Spinal cord (tissue), 10 donors: Measurements from ENCODE around the gene IL25. TPM values are rescaled to one million over a fixed set of nuclear protein-coding genes. Genes with fewer than 3 reads are reported as not detected.
A peak's percentile ranks its signal among the peaks of the same experiment; 100 is the strongest.

Experiments
- DNase-seq, 6 donors: peaks; one replicate each; pipeline versions ENCODE4 v3.0.0 to v3.0.0-alpha.2; 2013 to 2015; ENCODE audit warnings: low spot score in 6 of 6, low read depth in 4 of 6
- H3K27ac ChIP-seq: one replicate; pipeline ENCODE4 v1.5.1; 2013; ENCODE audit warnings: low read depth, low read length, control low read depth
- H3K27me3 ChIP-seq: one replicate; pipeline ENCODE4 v1.6.1; 2013; ENCODE audit warnings: low read length; ENCODE audit not compliant: control insufficient read depth, insufficient read depth
- H3K36me3 ChIP-seq: one replicate; pipeline ENCODE4 v1.6.1; 2013; ENCODE audit warnings: low read length; ENCODE audit not compliant: control insufficient read depth, insufficient read depth
- H3K4me1 ChIP-seq: one replicate; pipeline ENCODE4 v1.6.1; 2013; ENCODE audit warnings: low read length; ENCODE audit not compliant: control insufficient read depth, insufficient read depth
- H3K4me3 ChIP-seq: one replicate; pipeline ENCODE4 v1.5.1; 2013; ENCODE audit warnings: low read depth, low read length, control low read depth
- H3K9me3 ChIP-seq: one replicate; pipeline ENCODE4 v1.6.1; 2013; ENCODE audit warnings: low read length; ENCODE audit not compliant: control insufficient read depth, insufficient read depth
- WGBS: methylation state at CpG from one replicate; pipeline ENCODE4 v1.1.5; 2013; ENCODE audit warnings: missing lambda C conversion rate; ENCODE audit not compliant: insufficient coverage; 5-methylcytosine and 5-hydroxymethylcytosine counted together
- polyA plus RNA-seq, 2 donors: library from polyadenylated mRNA; unstranded; fragments of 120-200 nt; gene quantifications; one replicate each; pipeline ENCODE4 v1.2.1, GENCODE V29; 2013; ENCODE audit not compliant: insufficient read length in 2 of 2
- total RNA-seq, 2 donors: library from RNA; depleted of rRNA in 1 of 2; stranded (reverse); fragments of 120-200 nt in 1 of 2; fragments of >200 nt in 1 of 2; gene quantifications; one replicate each; pipeline versions ENCODE4 v1.2.3 to v1.2.4, GENCODE V29; 2013 to 2014
- donor health status: healthy.

Gene IL25
- total and polyA plus RNA-seq, 4 donors, result not detected

DNA sequence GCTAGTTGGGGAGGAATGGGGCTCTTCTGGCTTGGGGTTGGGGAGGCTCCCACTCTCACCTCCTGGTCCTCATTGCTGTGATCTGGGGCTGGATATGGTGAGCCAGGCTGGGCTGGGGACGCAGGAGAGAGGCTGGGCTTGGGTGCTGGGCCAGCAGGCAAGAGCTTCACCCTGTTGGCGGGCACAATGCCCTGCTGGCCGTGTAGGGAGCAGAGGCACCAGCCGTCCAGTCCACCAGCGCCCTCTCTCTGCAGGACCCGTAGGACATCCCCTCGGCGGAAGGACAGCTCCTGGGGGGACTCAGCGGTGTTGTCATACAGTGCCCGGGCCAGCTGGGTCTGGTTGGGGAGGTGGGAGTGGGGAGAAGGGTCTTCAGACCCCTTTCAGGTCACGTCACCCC lies 12.1 kb upstream of the IL25 start:
- H3K27ac ChIP-seq, result peak overlapping the region; percentile 79
- H3K9me3 ChIP-seq, result no peaks in the 10 kb centered on the region
- WGBS, result 69% methylated on average over 10 of the region's 11 CpGs
- peaks cover 31% of the 10 kb centered on the region for H3K36me3 ChIP-seq
- peaks cover 4% of the 10 kb centered on the region for H3K27me3 ChIP-seq
- no peak for DNase-seq
- H3K4me1 ChIP-seq, result peaks cover 57% of the 10 kb centered on the region
- H3K4me3 ChIP-seq, result no peak overlapping the region

DNA sequence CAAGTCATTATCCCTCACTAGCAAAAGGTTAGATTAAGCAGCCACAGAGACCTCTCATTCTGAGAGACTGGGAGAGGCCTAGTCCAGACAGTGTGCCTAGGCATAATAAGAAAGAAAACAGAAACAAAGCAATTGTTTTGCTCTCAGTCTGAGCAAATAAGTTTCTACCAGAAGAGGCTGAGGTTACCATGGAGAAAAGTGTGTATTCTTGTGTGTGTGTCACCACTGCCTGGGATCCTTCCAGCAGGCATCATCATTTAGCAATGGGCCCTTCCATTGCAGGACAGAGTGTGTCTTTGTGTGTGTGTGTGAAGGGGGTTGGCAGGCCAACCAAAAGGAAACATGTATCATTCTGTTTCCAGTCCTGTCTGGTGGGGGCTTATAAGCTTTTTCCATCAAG lies 11.3 kb upstream of the IL25 start:
- peak in 2 of 6 donors; percentile 75 to 76 for DNase-seq
- peaks cover 4% of the 10 kb centered on the region for H3K27me3 ChIP-seq
- no peaks in the 10 kb centered on the region for H3K9me3 ChIP-seq
- peak overlapping the region; percentile 79 for H3K27ac ChIP-seq
- peaks cover 63% of the 10 kb centered on the region for H3K4me1 ChIP-seq
- peaks cover 31% of the 10 kb centered on the region for H3K36me3 ChIP-seq
- no peak overlapping the region for H3K4me3 ChIP-seq

DNA sequence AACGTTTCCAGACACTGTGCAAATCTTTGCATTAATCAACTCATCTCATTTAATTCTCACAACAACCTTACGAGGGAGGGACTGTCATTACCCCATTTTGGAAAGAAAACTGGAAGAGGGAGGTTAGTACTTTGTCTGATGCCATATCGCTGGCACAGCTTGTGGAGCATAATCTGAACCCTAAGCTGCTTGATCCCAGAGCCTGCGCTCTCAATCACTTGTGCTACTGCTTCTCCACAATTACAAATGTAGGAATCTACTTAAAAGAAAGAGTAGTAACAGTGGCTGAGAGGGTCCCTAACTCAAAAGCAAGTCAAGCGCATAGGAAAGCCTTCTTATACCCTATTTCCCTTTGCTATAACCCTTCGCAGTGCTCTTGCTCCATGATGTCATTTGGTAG lies 10.8 kb upstream of the IL25 start:
- WGBS, result no CpG with 5 or more reads among the region's 6 CpGs
- H3K27ac ChIP-seq, result peak overlapping the region; percentile 79
- peaks cover 67% of the 10 kb centered on the region for H3K4me1 ChIP-seq
- peaks cover 4% of the 10 kb centered on the region for H3K27me3 ChIP-seq
- no peak for DNase-seq
- no peaks in the 10 kb centered on the region for H3K9me3 ChIP-seq
- no peak overlapping the region for H3K4me3 ChIP-seq
- H3K36me3 ChIP-seq, result peaks cover 31% of the 10 kb centered on the region

DNA sequence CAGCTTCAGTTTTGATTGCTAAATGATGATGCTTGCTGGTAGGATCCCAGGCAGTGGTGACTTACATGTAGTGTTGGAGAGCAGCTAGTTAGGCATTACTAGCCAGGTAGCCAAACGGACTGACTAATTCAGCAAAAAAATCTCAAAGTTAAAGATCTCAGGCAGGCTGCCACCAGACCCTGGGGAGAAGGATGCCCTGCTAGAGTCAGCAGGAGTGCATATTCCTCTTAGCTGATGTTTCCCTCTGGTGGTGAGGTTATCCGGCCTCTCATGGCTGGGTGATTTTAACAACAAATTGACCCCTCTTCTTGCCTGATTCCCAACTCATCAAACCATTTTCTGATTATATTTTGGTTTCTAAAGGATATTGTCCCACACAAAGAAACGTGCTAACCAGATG lies 10.4 kb upstream of the IL25 start:
- peaks cover 4% of the 10 kb centered on the region for H3K27me3 ChIP-seq
- no peak for DNase-seq
- no peak overlapping the region for H3K4me3 ChIP-seq
- H3K27ac ChIP-seq, result peak overlapping the region; percentile 79
- 50% methylated on average over 1 of the region's 3 CpGs for WGBS
- no peaks in the 10 kb centered on the region for H3K9me3 ChIP-seq
- H3K36me3 ChIP-seq, result peaks cover 29% of the 10 kb centered on the region
- peaks cover 70% of the 10 kb centered on the region for H3K4me1 ChIP-seq

DNA sequence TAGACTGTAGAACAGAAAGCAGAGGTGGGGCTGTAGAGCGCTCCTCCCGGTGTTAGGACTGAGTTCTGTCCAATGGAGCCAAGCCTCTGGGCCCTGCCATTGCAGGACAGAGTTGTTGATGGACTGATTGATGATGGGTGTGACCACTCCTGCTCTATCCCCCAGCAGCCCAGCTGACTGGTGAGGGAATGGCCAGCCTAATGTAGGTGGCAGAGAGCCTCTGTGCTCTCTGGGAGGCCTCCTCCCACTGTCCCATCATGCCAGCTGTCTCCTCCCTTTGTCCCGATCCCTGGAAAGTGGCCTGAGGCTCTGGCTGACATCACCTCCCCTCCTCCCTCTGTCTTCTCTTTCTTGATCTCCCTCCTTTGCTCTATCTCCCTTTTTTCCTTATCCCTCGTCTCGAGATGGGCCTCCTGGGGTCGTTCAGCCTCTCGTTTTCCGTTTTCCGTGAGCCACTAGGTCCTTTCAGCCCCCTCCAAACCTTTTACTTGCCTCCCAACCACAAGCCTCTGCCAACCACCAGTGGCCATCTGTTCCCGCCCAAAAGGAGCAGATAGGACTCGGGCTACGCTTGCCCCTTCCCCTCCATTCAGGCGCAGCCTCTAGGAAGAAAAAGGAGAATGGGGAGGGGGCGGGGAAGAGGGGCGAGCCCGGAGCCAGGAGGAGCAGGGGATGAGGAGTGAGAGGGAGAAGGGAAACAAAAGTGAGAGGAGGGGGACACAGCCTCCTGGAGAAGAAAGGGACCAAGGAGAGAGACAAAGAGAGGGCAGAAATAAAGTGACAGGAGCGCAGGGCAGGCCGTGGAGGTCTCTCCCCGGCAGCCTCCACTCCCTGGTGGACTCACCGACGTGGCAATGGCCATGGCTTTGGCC lies 8.2 kb upstream of the IL25 start:
- DNase-seq, result peak in 2 of 6 donors; percentile 73 to 88
- Histone ChIP-seq H3K36me3 (peaks cover 14% of the 10 kb centered on the region), H3K4me3 (peak overlapping the region; percentile 51), H3K9me3 (no peaks in the 10 kb centered on the region), H3K4me1 (peaks cover 62% of the 10 kb centered on the region), H3K27ac (peak overlapping the region; percentile 98), H3K27me3 (peaks cover 4% of the 10 kb centered on the region)
- 14% methylated on average over 17 of the region's 21 CpGs for WGBS

DNA sequence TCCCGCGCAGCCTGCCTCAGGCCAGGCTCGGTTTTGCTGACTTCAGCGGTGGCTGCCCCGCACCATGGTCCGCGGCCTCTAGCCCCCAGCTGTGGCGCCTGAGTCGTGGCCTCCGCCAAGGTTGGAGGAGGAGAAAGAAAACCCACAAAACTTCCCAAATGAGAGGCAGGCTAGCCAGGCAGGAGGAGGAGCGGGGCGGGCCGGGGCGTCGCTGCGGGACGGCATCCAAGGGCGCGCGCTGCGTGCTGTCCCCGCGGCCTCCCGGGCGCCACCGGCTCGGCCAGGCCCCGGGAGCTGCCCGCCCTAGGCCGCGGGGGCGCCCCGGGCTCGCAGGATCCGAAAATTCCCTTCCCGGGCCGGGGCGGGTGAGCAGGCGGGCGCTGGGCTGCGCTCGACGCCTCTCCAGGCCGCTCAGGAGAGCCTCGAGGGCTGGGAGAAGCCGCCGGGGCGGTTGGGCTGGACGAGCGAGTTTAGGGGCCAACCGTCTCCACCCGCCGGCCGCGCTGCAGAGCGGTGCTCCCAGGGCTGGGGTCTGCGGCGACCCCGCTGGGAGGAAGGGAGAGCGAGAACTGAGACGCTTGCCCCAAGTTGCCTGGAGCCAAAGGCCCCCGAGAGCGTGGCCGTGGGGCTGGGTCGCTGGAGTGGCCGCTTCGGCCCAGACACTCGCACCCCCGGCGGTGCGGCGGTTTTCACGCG lies 7.4 kb upstream of the IL25 start, which contains the start of gene EFS:
Gene EFS, minus strand, starts transcription at position 137 of the 696 bp plus-strand sequence. CDS start 147 bp downstream, outside the sequence.
- peak in 1 of 6 donors; percentile 64 for DNase-seq
- WGBS, result 7% methylated on average over 68 of the region's 74 CpGs

DNA sequence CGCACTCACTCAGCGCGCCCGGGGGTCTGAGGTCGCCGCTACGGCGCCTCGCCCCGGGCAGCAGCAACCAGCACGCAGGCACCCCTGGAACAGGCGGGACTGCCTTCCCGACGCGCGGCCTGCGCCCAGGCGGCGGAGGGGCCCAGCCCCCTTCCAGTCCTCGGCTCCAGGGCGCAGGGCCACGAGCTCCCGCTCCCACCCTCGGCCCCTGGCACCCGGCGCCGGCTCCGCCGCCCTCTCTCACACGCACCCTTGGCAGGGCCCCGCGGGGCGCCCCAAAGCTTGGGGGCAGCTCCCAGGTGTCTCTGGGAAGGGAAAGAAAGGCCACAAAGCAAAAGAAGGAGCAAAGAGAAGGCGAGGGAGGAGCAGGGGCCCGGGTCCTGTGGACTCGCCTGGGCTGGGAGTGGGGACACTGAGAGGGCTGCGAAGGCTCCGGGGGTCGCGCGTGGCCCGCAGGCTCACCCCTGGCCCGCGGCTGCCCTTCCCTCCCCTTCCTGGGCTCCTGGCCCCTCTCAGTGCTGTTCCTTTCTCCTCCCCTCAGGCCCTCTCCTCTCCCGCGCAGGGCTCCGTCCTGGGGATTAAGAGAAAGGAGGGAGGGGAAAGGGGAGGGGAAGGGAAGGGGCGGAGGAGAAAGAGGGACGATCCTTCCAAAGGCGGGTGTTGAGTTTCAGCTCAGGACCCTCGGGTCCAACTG lies 6.7 kb upstream of the IL25 start:
- H3K4me1 ChIP-seq, result peaks cover 48% of the 10 kb centered on the region
- no peaks in the 10 kb centered on the region for H3K9me3 ChIP-seq
- 6% methylated on average over 37 of the region's 51 CpGs for WGBS
- H3K36me3 ChIP-seq, result no peaks in the 10 kb centered on the region
- H3K27me3 ChIP-seq, result peaks cover 4% of the 10 kb centered on the region
- H3K4me3 ChIP-seq, result peak overlapping the region; percentile 58
- peak in 4 of 6 donors; percentile 63 to 95 (median 80) for DNase-seq
- H3K27ac ChIP-seq, result peak overlapping the region; percentile 98

More for the DNA sequence above, 7.4 kb upstream of the IL25 start, which contains the start of gene EFS:
- peak within 1 kb of the TSS; percentile 98 for H3K27ac ChIP-seq
- peaks cover 4% of the 10 kb centered on the region for H3K27me3 ChIP-seq
- peak within 1 kb of the TSS; percentile 58 for H3K4me3 ChIP-seq
- H3K9me3 ChIP-seq, result no peaks in the 10 kb centered on the region
- peaks cover 55% of the 10 kb centered on the region for H3K4me1 ChIP-seq
- peaks cover 6% of the 10 kb centered on the region for H3K36me3 ChIP-seq

DNA sequence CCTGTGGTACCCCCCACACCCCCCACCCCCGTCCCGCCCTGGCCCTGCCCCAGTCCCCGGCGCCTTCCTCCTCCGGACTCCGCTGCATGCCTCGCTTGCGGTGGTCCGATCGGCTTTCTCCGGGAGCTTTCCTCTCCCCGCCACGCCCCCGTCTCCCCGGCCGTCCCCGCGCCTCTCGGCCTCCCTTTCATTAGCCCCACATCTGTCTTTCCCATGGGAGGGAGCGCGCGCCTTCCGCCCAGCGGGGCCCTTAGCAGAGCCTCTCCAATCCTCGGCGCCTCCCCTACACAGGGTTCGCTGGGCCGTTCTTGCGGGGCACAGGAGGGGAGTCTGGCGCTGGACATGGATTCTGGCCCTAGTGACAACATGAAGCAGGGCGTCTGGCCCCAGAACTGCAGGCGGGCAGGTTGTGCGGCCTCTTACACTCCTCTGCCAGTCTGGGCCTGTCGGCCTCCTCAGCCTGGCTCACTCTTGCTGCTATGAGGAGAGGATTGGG lies 6.1 kb upstream of the IL25 start:
- Histone ChIP-seq H3K27ac (peak overlapping the region; percentile 98), H3K27me3 (peaks cover 4% of the 10 kb centered on the region), H3K36me3 (no peaks in the 10 kb centered on the region), H3K4me1 (peaks cover 48% of the 10 kb centered on the region), H3K9me3 (no peaks in the 10 kb centered on the region), H3K4me3 (peak overlapping the region; percentile 58)
- DNase-seq, result peak in 4 of 6 donors; percentile 59 to 90 (median 70)
- 8% methylated on average over 32 of the region's 34 CpGs for WGBS

DNA sequence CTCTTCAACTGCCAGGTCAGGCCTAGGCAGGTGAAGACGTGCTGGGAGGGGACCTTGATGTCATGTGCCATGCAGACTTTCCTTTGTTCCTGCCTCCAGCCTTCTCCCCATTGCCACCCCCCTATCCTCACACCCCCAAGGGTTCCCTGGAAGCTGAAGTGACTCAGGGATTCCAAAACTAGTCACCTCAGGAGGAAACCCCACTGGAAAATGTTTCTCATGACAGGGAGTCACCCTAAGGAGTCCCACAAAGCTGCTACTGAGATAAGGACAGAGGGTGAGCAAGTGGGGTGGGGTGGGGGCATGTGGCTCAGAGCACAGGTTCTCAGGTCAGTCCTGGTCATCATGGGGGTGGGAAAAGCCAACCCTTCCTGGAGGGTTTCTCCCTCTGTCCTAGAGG lies 2.4 kb upstream of the IL25 start:
- Histone ChIP-seq H3K27me3 (no peaks in the 10 kb centered on the region), H3K36me3 (no peaks in the 10 kb centered on the region), H3K4me1 (peaks cover 32% of the 10 kb centered on the region), H3K4me3 (no peak overlapping the region), H3K9me3 (no peaks in the 10 kb centered on the region), H3K27ac (no peak overlapping the region)
- no CpG with 5 or more reads among the region's 1 CpG for WGBS
- no peak for DNase-seq
